H1 (cell line): ENCODE data around the gene ZGRF1. TPM values are rescaled to one million over a fixed set of nuclear protein-coding genes. Genes with fewer than 3 reads are reported as not detected.
A peak's percentile ranks its signal among the peaks of the same experiment; 100 is the strongest.

Experiments
- CTCF ChIA-PET: fragments of 300-600 bp; sonication (Branson Sonifier 250); formaldehyde crosslinking; loops from one replicate; lab custom pipeline; 2021; ENCODE audit not compliant: partially characterized antibody; lab: Charles Lee
- POLR2A ChIA-PET: fragments of 300-600 bp; sonication (Branson Sonifier 250); formaldehyde crosslinking; loops from one replicate; lab custom pipeline; 2021; ENCODE audit warnings: inconsistent platforms; ENCODE audit not compliant: partially characterized antibody; lab: Charles Lee
- DNase-seq, 2 experiments: peaks; one replicate each; pipeline versions ENCODE4 v3.0.0 to v3.0.0-alpha.2; 2010 to 2022; ENCODE audit warnings: low spot score in 2 of 2, low read depth in 1 of 2, mixed read lengths in 1 of 2
- FAIRE-seq: peaks from 2 replicates; lab custom pipeline; 2011; peaks lifted over from hg19 to GRCh38; lab: Jason Lieb, UNC
- H2AFZ ChIP-seq: 2 replicates; pipeline ENCODE4 v1.8.1; 2012; ENCODE audit warnings: low read length, inconsistent platforms
- H2AK5ac ChIP-seq: 2 replicates; pipeline ENCODE4 v1.6.1; 2013; ENCODE audit warnings: low read depth, low read length
- H2BK120ac ChIP-seq: replicated peaks from 2 replicates; pipeline ENCODE3; 2013; ENCODE audit warnings: low read depth, low read length, inconsistent platforms
- H2BK12ac ChIP-seq: 2 replicates; pipeline ENCODE4 v1.6.1; 2013; ENCODE audit warnings: low read depth, low read length
- H2BK15ac ChIP-seq: 2 replicates; pipeline ENCODE4 v1.6.1; 2013; ENCODE audit warnings: low read length
- H2BK20ac ChIP-seq: 2 replicates; pipeline ENCODE4 v1.6.1; 2013; ENCODE audit warnings: low read length
- H2BK5ac ChIP-seq: 2 replicates; pipeline ENCODE4 v1.6.1; 2013; ENCODE audit warnings: low read depth, low read length
- H3K14ac ChIP-seq: 2 replicates; pipeline ENCODE4 v1.6.1; 2013; ENCODE audit warnings: inconsistent platforms; ENCODE audit not compliant: insufficient read length
- H3K18ac ChIP-seq: 2 replicates; pipeline ENCODE4 v1.6.1; 2013; ENCODE audit warnings: low read length; ENCODE audit errors: extremely low read depth
- H3K23ac ChIP-seq: 2 replicates; pipeline ENCODE4 v1.6.1; 2013; ENCODE audit warnings: inconsistent platforms; ENCODE audit not compliant: insufficient read length
- H3K23me2 ChIP-seq: 2 replicates; pipeline ENCODE4 v1.6.1; 2013; ENCODE audit warnings: low read depth, low read length
- H3K27ac ChIP-seq: 2 replicates; pipeline ENCODE4 v1.6.1; 2011; ENCODE audit warnings: low read depth, low read length, inconsistent platforms
- H3K27me3 ChIP-seq, 4 experiments: replicated peaks in 1 of 4; 1 replicate in 1 of 4; 2 replicates in 3 of 4; pipeline versions ENCODE4 v1.6.1 to v1.8.1; 2011 to 2013; ENCODE audit warnings: low read length in 3 of 4, mild to moderate bottlenecking in 3 of 4, inconsistent platforms in 2 of 4, mixed read lengths in 2 of 4, moderate library complexity in 1 of 4; ENCODE audit not compliant: control insufficient read depth in 3 of 4, insufficient read depth in 3 of 4; ENCODE audit errors: extremely low read depth in 1 of 4
- H3K36me3 ChIP-seq, 4 experiments: 2 replicates each; pipeline versions ENCODE4 v1.6.1 to v1.8.1; 2011 to 2013; ENCODE audit warnings: mild to moderate bottlenecking in 4 of 4, low read length in 3 of 4, moderate library complexity in 2 of 4, control low read depth in 1 of 4, inconsistent platforms in 1 of 4; ENCODE audit not compliant: insufficient read depth in 4 of 4, control insufficient read depth in 2 of 4
- H3K4ac ChIP-seq: replicated peaks from 2 replicates; pipeline ENCODE3; 2013; ENCODE audit warnings: low read length, low read depth, mixed read lengths, inconsistent platforms; ENCODE audit not compliant: insufficient read length
- H3K4me1 ChIP-seq, 4 experiments: replicated peaks in 1 of 4; 1 replicate in 1 of 4; 2 replicates in 3 of 4; pipeline versions ENCODE4 v1.6.1 to v1.8.1; 2011 to 2013; ENCODE audit warnings: low read length in 3 of 4, inconsistent platforms in 2 of 4, mixed read lengths in 1 of 4; ENCODE audit not compliant: insufficient read depth in 4 of 4, control insufficient read depth in 3 of 4
- H3K4me2 ChIP-seq, 2 experiments: 2 replicates each; pipeline versions ENCODE4 v1.6.1 to v1.8.1; 2011 to 2013; ENCODE audit warnings: low read depth in 2 of 2, low read length in 2 of 2, control low read depth in 1 of 2, inconsistent platforms in 1 of 2, mild to moderate bottlenecking in 1 of 2; ENCODE audit not compliant: insufficient read depth in 1 of 2
- H3K4me3 ChIP-seq, 4 experiments: fragments of 200-600, 300-600 bp in 1 of 4; sonication (generic), shearing (Covaris generic), sonication (Bioruptor Twin) in 1 of 4; 2 replicates each; pipeline versions ENCODE4 v1.5.1 to v1.8.1; 2011 to 2016; ENCODE audit warnings: low read length in 4 of 4, low read depth in 3 of 4, control low read depth in 2 of 4, inconsistent platforms in 2 of 4, mild to moderate bottlenecking in 2 of 4, mixed read lengths in 1 of 4, moderate library complexity in 1 of 4; ENCODE audit not compliant: insufficient read depth in 2 of 4; ENCODE audit errors: extremely low read depth in 1 of 4
- H3K56ac ChIP-seq: replicated peaks from 2 replicates; pipeline ENCODE3; 2013; ENCODE audit warnings: low read depth, mild to moderate bottlenecking, mixed read lengths, low read length, inconsistent platforms; ENCODE audit not compliant: insufficient read length
- H3K79me1 ChIP-seq: 2 replicates; pipeline ENCODE4 v1.6.1; 2013; ENCODE audit warnings: low read depth, low read length, control low read depth
- H3K79me2 ChIP-seq, 2 experiments: 2 replicates each; pipeline versions ENCODE4 v1.6.1 to v1.8.1; 2012 to 2013; ENCODE audit warnings: low read length in 2 of 2, mild to moderate bottlenecking in 2 of 2, inconsistent platforms in 1 of 2; ENCODE audit not compliant: insufficient read depth in 2 of 2, control insufficient read depth in 1 of 2
- H3K9ac ChIP-seq, 4 experiments: replicated peaks in 1 of 4; 1 replicate in 1 of 4; 2 replicates in 3 of 4; pipeline versions ENCODE4 v1.6.1 to v1.8.1; 2011 to 2013; ENCODE audit warnings: low read depth in 3 of 4, low read length in 3 of 4, control low read depth in 2 of 4, mild to moderate bottlenecking in 2 of 4, moderate library complexity in 2 of 4, inconsistent platforms in 1 of 4; ENCODE audit errors: extremely low read depth in 1 of 4
- H3K9me3 ChIP-seq, 2 experiments: 2 replicates each; pipeline versions ENCODE4 v1.6.1 to v1.8.1; 2012 to 2013; ENCODE audit warnings: mild to moderate bottlenecking in 2 of 2, moderate library complexity in 2 of 2, control low read depth in 1 of 2, inconsistent platforms in 1 of 2, low read depth in 1 of 2, low read length in 1 of 2, mixed read lengths in 1 of 2; ENCODE audit not compliant: insufficient read depth in 2 of 2
- H4K20me1 ChIP-seq, 2 experiments: replicated peaks in 1 of 2; 2 replicates each; pipeline versions ENCODE3 to v1.8.1; 2011 to 2013; ENCODE audit warnings: inconsistent platforms in 2 of 2, low read length in 2 of 2, mild to moderate bottlenecking in 1 of 2; ENCODE audit not compliant: insufficient read depth in 2 of 2, control insufficient read depth in 1 of 2
- H4K5ac ChIP-seq: 2 replicates; pipeline ENCODE4 v1.6.1; 2013; ENCODE audit warnings: low read length, low read depth, mixed read lengths, inconsistent platforms; ENCODE audit not compliant: insufficient read length
- H4K8ac ChIP-seq: 2 replicates; pipeline ENCODE4 v1.8.0; 2013; ENCODE audit warnings: mild to moderate bottlenecking, moderate library complexity, low read length, inconsistent platforms; ENCODE audit not compliant: insufficient read depth; ENCODE audit errors: extremely low read depth
- H4K91ac ChIP-seq: replicated peaks from 2 replicates; pipeline ENCODE3; 2013; ENCODE audit warnings: low read length, mixed read lengths, inconsistent platforms; ENCODE audit not compliant: insufficient read length
- CEBPB ChIP-seq: IDR thresholded peaks from 2 replicates; pipeline ENCODE4 v1.6.1; 2012; ENCODE audit warnings: low read depth, low read length
- HDAC2 ChIP-seq, 2 experiments: fragments of 300-600 bp in 1 of 2; sonication (generic) in 1 of 2; IDR thresholded peaks; 2 replicates each; pipeline ENCODE4 v1.6.1; 2011 to 2012; ENCODE audit warnings: low read depth in 2 of 2, low read length in 2 of 2, mild to moderate bottlenecking in 2 of 2, moderate library complexity in 2 of 2, borderline replicate concordance in 1 of 2, inconsistent platforms in 1 of 2
- JUND ChIP-seq: IDR thresholded peaks from 2 replicates; pipeline ENCODE4 v1.6.1; 2011; ENCODE audit warnings: mild to moderate bottlenecking, improper control_type of control experiment, low read length
- NANOG ChIP-seq: IDR thresholded peaks from 2 replicates; pipeline ENCODE4 v1.6.1; 2011; ENCODE audit warnings: low read length, low read depth, mild to moderate bottlenecking, inconsistent platforms; ENCODE audit not compliant: insufficient read depth, poor library complexity, severe bottlenecking
- PHF8 ChIP-seq: fragments of 200-600 bp; sonication (generic); conservative IDR thresholded peaks from 2 replicates; pipeline ENCODE4 v1.7.1; 2012; ENCODE audit warnings: low read depth, mild to moderate bottlenecking, inconsistent platforms, low read length, moderate library complexity
- RFX5 ChIP-seq: IDR thresholded peaks from 2 replicates; pipeline ENCODE4 v1.6.1; 2011; ENCODE audit warnings: low read depth, low read length, improper control_type of control experiment, borderline replicate concordance
- RNF2 ChIP-seq: fragments of 200-900, 300-1000 bp; sonication (generic); IDR thresholded peaks from 2 replicates; pipeline ENCODE4 v1.7.1; 2016; ENCODE audit warnings: borderline replicate concordance, low read depth, mild to moderate bottlenecking, antibody characterized with exemption, low read length; ENCODE audit not compliant: poor library complexity, severe bottlenecking; ENCODE audit errors: missing control alignments
- SIN3A ChIP-seq, 2 experiments: IDR thresholded peaks in 1 of 2; conservative IDR thresholded peaks in 1 of 2; 2 replicates each; pipeline ENCODE4 v1.6.1; 2011 to 2012; ENCODE audit warnings: low read length in 2 of 2, improper control_type of control experiment in 1 of 2, low read depth in 1 of 2, mild to moderate bottlenecking in 1 of 2
- SIRT6 ChIP-seq: IDR thresholded peaks from one replicate; pipeline ENCODE4 v1.7.1; 2012; ENCODE audit warnings: low read length, inconsistent platforms
- SP2 ChIP-seq: IDR thresholded peaks from 2 replicates; pipeline ENCODE4 v1.6.1; 2012; ENCODE audit warnings: mild to moderate bottlenecking, low read length, inconsistent platforms
- SUZ12 ChIP-seq: fragments of 200-600 bp; sonication (generic); IDR thresholded peaks from 2 replicates; pipeline ENCODE4 v1.6.1; 2012; ENCODE audit warnings: mild to moderate bottlenecking, inconsistent platforms, low read length, moderate library complexity, mixed read lengths
- WGBS, 2 experiments: shearing (Covaris generic) in 1 of 2; methylation state at CpG; one replicate each; pipeline versions ENCODE4 v1.1.6 to v1.1.7; 2013 to 2015; ENCODE audit warnings: low lambda C conversion rate in 2 of 2, mixed read lengths in 2 of 2, inconsistent platforms in 1 of 2, low coverage in 1 of 2, missing lambda C conversion rate in 1 of 2; ENCODE audit not compliant: insufficient replicate concordance in 2 of 2, insufficient coverage in 1 of 2, insufficient read length in 1 of 2; ENCODE audit errors: extremely low coverage in 1 of 2, missing lambda C conversion rate in 1 of 2; 5-methylcytosine and 5-hydroxymethylcytosine counted together
- polyA plus RNA-seq, 7 experiments: library from polyadenylated mRNA; depleted of rRNA in 3 of 7; stranded (reverse) in 5 of 7; unstranded in 2 of 7; fragments of >200 nt in 5 of 7; fragments of 200-250 nt in 2 of 7; gene quantifications; 1 replicate in 5 of 7; 2 replicates in 1 of 7; 4 replicates in 1 of 7; pipeline versions ENCODE4 v1.2.1 to v1.2.3, GENCODE V29; 2011 to 2013; ENCODE audit warnings: missing spikeins in 2 of 7, mixed read lengths in 2 of 7
- total RNA-seq: library from RNA; stranded (reverse); fragmentation: NEBNext Ultra II Directional; extraction: Animal tissue kit (Norgen Biotek cat#: 25700); gene quantifications from 2 replicates; pipeline ENCODE4 v1.2.1, GENCODE V29; 2021
- TF ChIP-seq, protein P1 (sequence below): IDR thresholded peaks from 2 replicates; pipeline ENCODE4 v1.6.1; 2011; ENCODE audit warnings: low read depth, mild to moderate bottlenecking, low read length; ENCODE audit not compliant: insufficient read depth

ZGRF1 gene
- total and polyA plus RNA-seq, 2 of the 8 experiments (the other 6 are each of a cell fraction or from before 2014, with no cell fraction given) = 12.0 to 44.6 TPM

DNA sequence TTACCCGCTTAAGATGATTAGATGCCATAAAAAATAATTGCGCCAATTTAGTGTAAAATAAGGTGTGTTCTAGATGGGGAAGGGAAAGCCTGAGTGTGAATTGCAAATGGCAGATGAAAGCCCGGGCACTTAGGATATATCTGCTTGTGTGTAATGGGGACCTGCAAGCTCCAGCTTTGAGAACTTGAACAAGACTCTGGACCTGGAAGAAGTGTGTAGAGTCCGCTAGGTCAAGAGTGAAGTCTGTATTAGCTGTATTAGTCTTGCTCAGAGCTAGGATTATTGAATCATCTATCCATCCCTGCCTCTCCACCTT, 124.9 kb downstream of the ZGRF1 start:
- 16% methylated on average over 4 of the region's 4 CpGs; no CpG with 5 or more reads in 1 of the 2 experiments for WGBS, 2 experiments
- FAIRE-seq = no peak
- POLR2A ChIA-PET = interaction anchor here (0.7 kb wide), 1 partner anchor 20 kb away, joined by 3 read pairs; no protein-coding TSS in a partner anchor
- H2AFZ ChIP-seq = no peak overlapping the region
- H4K91ac ChIP-seq = no peak overlapping the region
- H2BK15ac ChIP-seq = no peak overlapping the region
- H3K4me1 ChIP-seq = peaks cover 14 to 33% (median 24%) of the 10 kb centered on the region in 4 experiments
- no peak overlapping the region for H3K56ac ChIP-seq
- peaks cover 0 to 4% (median 0%) of the 10 kb centered on the region in 4 experiments; a peak in 1 of 8 replicates for H3K36me3 ChIP-seq
- no peak overlapping the region for H3K27ac ChIP-seq
- H3K4me3 ChIP-seq = peak overlapping the region in 1 of 4 experiments; percentile 54; a peak in 3 of 8 replicates
- peaks cover 7 to 30% of the 10 kb centered on the region in 2 experiments for H4K20me1 ChIP-seq
- H3K79me2 ChIP-seq = no peaks in the 10 kb centered on the region
- no peaks in the 10 kb centered on the region for H3K79me1 ChIP-seq
- no peak overlapping the region for H3K14ac ChIP-seq
- no peak overlapping the region for H3K18ac ChIP-seq
- H2BK12ac ChIP-seq = no peak overlapping the region
- H2BK120ac ChIP-seq = no peak overlapping the region
- CTCF ChIA-PET = interaction anchor here (0.9 to 11.5 kb wide), 8 partner anchors 9 to 190 kb away, joined by 3 to 133 read pairs (median 6); no protein-coding TSS in a partner anchor
- H3K23me2 ChIP-seq = peaks cover 16% of the 10 kb centered on the region; the same call in 1 of the 2 replicates
- H4K8ac ChIP-seq = no peak overlapping the region
- H2BK5ac ChIP-seq = no peak overlapping the region
- H3K9me3 ChIP-seq = no peaks in the 10 kb centered on the region
- no peak for DNase-seq
- no peak overlapping the region for H2AK5ac ChIP-seq
- H3K4me2 ChIP-seq = peak overlapping the region; percentile 76 to 86; a peak in 3 of 4 replicates
- no peak overlapping the region for H4K5ac ChIP-seq
- no peak overlapping the region for H2BK20ac ChIP-seq
- H3K4ac ChIP-seq = no peak overlapping the region
- H3K23ac ChIP-seq = no peak overlapping the region
- H3K27me3 ChIP-seq = peaks cover 78 to 100% (median 93%) of the 10 kb centered on the region in 4 experiments
- no peak overlapping the region for H3K9ac ChIP-seq
- TF ChIP-seq SIRT6 (no peak), SUZ12 (peak; percentile 76), RNF2 (peak; percentile 73), PHF8 (no peak), CEBPB (no peak), SP2 (no peak), NANOG (no peak), RFX5 (no peak), HDAC2 (IDR thresholded peaks at IDR 0.05; ENCODE audit: borderline replicate concordance in 1 of 2, low read depth in 2 of 2, low read length in 2 of 2) (no peak), SIN3A (conservative IDR thresholded peaks at IDR 0.05 in 1 of 2, IDR thresholded peaks at IDR 0.05 in 1 of 2; ENCODE audit: low read depth in 1 of 2, low read length in 2 of 2) (no peak), JUND (no peak)
- TF ChIP-seq, protein P1, sequence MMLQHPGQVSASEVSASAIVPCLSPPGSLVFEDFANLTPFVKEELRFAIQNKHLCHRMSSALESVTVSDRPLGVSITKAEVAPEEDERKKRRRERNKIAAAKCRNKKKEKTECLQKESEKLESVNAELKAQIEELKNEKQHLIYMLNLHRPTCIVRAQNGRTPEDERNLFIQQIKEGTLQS = no peak
